Measurements from ENCODE around the gene TSPAN6.
A peak's percentile ranks its signal among the peaks of the same experiment; 100 is the strongest.

GRCh38 chrX:100649550-100650356 lies 13.1 kb upstream of the TSPAN6 start:
- TF ChIP-seq CTCF (conservative IDR thresholded peaks at IDR 0.05; ENCODE audit: low read depth, low read length) (no peak), SMC3 (IDR thresholded peaks at IDR 0.05; ENCODE audit: low read depth, low read length) (no peak), POLR2A (IDR thresholded peaks at IDR 0.05; ENCODE audit: low read depth, low read length) (peak; percentile 61; the same call in 1 of the 2 replicates), RFX5 (IDR thresholded peaks at IDR 0.05; ENCODE audit: low read depth, low read length) (no peak), CHD1 (IDR thresholded peaks at IDR 0.05; ENCODE audit: low read depth, low read length) (no peak), MXI1 (IDR thresholded peaks at IDR 0.05; ENCODE audit: borderline replicate concordance, low read depth, low read length) (no peak), USF2 (IDR thresholded peaks at IDR 0.05; ENCODE audit: low read depth, low read length) (peak; percentile 41; the same call in 1 of the 2 replicates), MAZ (IDR thresholded peaks at IDR 0.05; ENCODE audit: borderline replicate concordance, low read depth, low read length) (peak; percentile 48; the same call in 1 of the 2 replicates), ELK1 (IDR thresholded peaks at IDR 0.05; ENCODE audit: borderline replicate concordance, low read depth, low read length) (no peak), BHLHE40 (IDR thresholded peaks at IDR 0.05; ENCODE audit: low read depth, low read length) (no peak), CEBPB (IDR thresholded peaks at IDR 0.05; ENCODE audit: low read depth, low read length) (peak; percentile 94), RAD21 (IDR thresholded peaks at IDR 0.05; ENCODE audit: low read length) (no peak), FOS (IDR thresholded peaks at IDR 0.05; ENCODE audit: low read depth, low read length) (no peak), MAFK (IDR thresholded peaks at IDR 0.05; ENCODE audit: low read depth, low read length) (no peak)

Measured in IMR-90 (cell line).